Measurements from ENCODE around the gene CD47.

DNA sequence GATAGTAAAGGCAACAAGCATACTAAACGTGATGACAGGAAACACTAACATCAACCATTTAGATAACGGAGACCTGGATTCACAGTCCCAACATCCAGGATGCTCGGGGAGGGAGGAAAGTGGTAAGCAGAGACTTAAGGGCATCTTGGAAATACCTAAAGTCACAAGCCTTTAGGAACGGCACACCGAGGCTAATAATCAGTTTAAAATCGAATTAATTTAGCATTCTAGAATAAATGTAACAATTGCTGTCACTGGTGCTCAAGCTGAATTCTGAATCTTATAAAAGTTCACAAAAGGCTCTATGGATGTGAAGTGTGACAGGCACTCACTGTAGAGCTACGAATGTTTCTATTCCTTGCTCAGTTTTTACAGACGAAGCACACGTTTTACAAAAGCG lies 1.3 kb downstream of the CD47 start:
- TF ChIP-seq POLR2A (IDR thresholded peaks at IDR 0.05): no peak
- TF ChIP-seq, protein P1, sequence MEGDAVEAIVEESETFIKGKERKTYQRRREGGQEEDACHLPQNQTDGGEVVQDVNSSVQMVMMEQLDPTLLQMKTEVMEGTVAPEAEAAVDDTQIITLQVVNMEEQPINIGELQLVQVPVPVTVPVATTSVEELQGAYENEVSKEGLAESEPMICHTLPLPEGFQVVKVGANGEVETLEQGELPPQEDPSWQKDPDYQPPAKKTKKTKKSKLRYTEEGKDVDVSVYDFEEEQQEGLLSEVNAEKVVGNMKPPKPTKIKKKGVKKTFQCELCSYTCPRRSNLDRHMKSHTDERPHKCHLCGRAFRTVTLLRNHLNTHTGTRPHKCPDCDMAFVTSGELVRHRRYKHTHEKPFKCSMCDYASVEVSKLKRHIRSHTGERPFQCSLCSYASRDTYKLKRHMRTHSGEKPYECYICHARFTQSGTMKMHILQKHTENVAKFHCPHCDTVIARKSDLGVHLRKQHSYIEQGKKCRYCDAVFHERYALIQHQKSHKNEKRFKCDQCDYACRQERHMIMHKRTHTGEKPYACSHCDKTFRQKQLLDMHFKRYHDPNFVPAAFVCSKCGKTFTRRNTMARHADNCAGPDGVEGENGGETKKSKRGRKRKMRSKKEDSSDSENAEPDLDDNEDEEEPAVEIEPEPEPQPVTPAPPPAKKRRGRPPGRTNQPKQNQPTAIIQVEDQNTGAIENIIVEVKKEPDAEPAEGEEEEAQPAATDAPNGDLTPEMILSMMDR (IDR thresholded peaks at IDR 0.05): no peak
